Measurements from ENCODE around the gene MANSC4.

Gene MANSC4

GRCh38 chr12:27821259-27821973, 41.4 kb upstream of the MANSC4 start:
- peak; percentile 44 for DNase-seq (ENCODE audit: low read depth)
- TF ChIP-seq CTCF (IDR thresholded peaks at IDR 0.05; ENCODE audit: control insufficient read depth, extremely low read depth, insufficient read depth): peak; percentile 71
- H3K4me3 ChIP-seq (ENCODE audit: low read depth, low read length): no peak overlapping the region

GRCh38 chr12:27820564-27820963, 40.5 kb upstream of the MANSC4 start:
- no peak overlapping the region for H3K4me3 ChIP-seq (ENCODE audit: low read depth, low read length)
- no peak for DNase-seq (ENCODE audit: low read depth)
- no peak for TF ChIP-seq CTCF (IDR thresholded peaks at IDR 0.05; ENCODE audit: control insufficient read depth, extremely low read depth, insufficient read depth)

- H3K4me3 ChIP-seq (ENCODE audit: low read depth, low read length): no peak overlapping the region
- no peak for TF ChIP-seq CTCF (IDR thresholded peaks at IDR 0.05; ENCODE audit: control insufficient read depth, extremely low read depth, insufficient read depth)
- no peak for DNase-seq (ENCODE audit: low read depth)
Observed at GRCh38 chr12:27818401-27818918, 38.4 kb upstream of the MANSC4 start.

GRCh38 chr12:27817766-27818165, 37.7 kb upstream of the MANSC4 start:
- no peak overlapping the region for H3K4me3 ChIP-seq (ENCODE audit: low read depth, low read length)
- DNase-seq (ENCODE audit: low read depth): no peak
- TF ChIP-seq CTCF (IDR thresholded peaks at IDR 0.05; ENCODE audit: control insufficient read depth, extremely low read depth, insufficient read depth): no peak

GRCh38 chr12:27814851-27815591, 35.0 kb upstream of the MANSC4 start:
- TF ChIP-seq CTCF (IDR thresholded peaks at IDR 0.05; ENCODE audit: control insufficient read depth, extremely low read depth, insufficient read depth): no peak
- H3K4me3 ChIP-seq (ENCODE audit: low read depth, low read length): no peak overlapping the region

GRCh38 chr12:27814411-27814810, 34.4 kb upstream of the MANSC4 start:
- DNase-seq (ENCODE audit: low read depth): no peak
- H3K4me3 ChIP-seq (ENCODE audit: low read depth, low read length): no peak overlapping the region
- no peak for TF ChIP-seq CTCF (IDR thresholded peaks at IDR 0.05; ENCODE audit: control insufficient read depth, extremely low read depth, insufficient read depth)

More at GRCh38 chr12:27814851-27815591, 35.0 kb upstream of the MANSC4 start:
- DNase-seq (ENCODE audit: low read depth): peak; percentile 13
